Subcutaneous adipose tissue (tissue), 4 donors: Measurements from ENCODE around the gene PAM16. TPM values are rescaled to one million over a fixed set of nuclear protein-coding genes. Genes with fewer than 3 reads are reported as not detected.

Experiments
- total RNA-seq, 4 donors: library from RNA; depleted of rRNA; stranded (reverse); fragments of >200 nt; gene quantifications; one replicate each; pipeline ENCODE4 v1.1.0, GENCODE V29; 2016
- TF ChIP-seq, protein P1 (sequence below): fragments of 450-650 bp; IDR thresholded peaks from one replicate; pipeline ENCODE4 v1.5.1; 2016; ENCODE audit warnings: low read depth, mild to moderate bottlenecking, control low read depth, antibody characterized with exemption, moderate library complexity

Gene PAM16
- total RNA-seq, 4 donors from 2014 or later: 15.3 to 52.0 (median 34.5) TPM

DNA sequence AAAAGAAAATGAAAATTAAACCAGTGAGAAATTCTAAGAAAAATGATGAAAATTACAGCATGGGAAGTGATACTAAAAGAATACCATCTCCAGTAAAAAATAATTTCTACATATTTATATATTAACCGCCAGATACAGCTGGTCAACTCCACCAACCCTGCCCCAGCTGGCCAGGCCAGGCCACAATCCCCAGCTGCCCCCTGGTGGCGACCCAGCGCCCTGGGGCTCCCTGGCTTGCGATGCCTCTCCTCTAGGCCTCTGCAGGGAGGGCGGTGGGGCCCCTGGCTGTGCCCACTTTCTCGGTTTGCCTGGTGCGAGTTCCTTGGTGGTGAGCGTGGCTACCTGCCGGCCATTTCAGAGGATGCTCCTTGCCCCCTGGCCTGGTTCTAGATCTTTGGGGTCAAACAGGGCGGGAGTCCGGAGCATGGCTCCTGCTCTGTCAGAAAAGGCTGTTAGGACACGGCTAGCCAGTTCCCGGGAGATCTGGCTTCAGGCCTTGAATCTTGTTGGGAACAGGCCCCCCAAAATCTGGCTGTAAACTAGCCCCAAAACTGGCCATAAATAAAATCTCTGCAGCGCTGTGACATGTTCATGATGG is 20.7 kb downstream of the PAM16 start:
- TF ChIP-seq, protein P1, sequence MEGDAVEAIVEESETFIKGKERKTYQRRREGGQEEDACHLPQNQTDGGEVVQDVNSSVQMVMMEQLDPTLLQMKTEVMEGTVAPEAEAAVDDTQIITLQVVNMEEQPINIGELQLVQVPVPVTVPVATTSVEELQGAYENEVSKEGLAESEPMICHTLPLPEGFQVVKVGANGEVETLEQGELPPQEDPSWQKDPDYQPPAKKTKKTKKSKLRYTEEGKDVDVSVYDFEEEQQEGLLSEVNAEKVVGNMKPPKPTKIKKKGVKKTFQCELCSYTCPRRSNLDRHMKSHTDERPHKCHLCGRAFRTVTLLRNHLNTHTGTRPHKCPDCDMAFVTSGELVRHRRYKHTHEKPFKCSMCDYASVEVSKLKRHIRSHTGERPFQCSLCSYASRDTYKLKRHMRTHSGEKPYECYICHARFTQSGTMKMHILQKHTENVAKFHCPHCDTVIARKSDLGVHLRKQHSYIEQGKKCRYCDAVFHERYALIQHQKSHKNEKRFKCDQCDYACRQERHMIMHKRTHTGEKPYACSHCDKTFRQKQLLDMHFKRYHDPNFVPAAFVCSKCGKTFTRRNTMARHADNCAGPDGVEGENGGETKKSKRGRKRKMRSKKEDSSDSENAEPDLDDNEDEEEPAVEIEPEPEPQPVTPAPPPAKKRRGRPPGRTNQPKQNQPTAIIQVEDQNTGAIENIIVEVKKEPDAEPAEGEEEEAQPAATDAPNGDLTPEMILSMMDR: no peak

DNA sequence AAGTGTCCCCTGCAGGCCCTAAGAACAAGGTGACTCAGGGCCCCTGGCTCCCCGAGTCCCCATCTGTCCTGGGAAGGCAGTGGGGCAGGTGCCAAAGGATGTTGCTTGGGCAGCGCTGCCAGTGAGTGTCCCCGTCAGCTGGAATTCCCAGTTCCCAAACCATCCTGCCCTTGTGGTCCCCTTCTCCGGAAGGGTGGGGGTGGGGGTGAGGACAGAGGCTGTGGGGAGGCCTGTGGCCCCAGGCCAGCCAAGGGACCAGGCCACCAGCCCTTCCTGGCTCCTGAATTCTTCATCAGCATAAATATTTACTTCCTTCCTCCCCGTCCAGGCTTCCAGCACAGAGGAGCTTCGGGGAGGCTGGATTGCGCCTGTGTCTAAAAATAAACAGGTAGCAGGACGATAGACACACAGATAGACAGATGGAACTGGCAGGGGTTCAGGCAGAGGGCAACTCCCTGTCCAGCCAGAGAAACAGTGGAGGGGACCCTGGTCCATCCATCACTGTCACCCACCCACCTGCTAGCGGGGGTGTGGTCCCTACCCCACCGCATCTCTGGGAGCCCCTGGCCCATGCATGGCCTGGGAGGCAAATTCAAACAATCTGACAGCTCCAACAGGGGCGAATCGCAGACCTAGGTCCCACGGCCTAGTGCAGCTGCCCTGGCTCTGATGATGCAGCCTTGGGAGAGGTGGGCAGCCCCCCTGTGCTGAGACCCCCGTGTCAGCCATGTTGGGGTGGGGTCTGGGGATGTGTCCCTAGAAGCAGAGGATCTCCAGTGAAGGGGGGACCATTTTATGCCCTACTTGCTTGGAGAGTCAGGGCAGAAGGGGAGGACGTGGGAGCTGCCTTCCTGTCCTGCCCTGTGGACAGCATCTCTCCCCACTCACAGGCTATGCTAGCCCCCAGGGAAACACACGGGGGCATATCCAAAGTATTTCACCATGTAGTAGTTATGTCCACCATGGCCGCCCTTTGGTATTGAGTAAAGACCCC is 22.0 kb downstream of the PAM16 start:
- TF ChIP-seq, protein P1: no peak

DNA sequence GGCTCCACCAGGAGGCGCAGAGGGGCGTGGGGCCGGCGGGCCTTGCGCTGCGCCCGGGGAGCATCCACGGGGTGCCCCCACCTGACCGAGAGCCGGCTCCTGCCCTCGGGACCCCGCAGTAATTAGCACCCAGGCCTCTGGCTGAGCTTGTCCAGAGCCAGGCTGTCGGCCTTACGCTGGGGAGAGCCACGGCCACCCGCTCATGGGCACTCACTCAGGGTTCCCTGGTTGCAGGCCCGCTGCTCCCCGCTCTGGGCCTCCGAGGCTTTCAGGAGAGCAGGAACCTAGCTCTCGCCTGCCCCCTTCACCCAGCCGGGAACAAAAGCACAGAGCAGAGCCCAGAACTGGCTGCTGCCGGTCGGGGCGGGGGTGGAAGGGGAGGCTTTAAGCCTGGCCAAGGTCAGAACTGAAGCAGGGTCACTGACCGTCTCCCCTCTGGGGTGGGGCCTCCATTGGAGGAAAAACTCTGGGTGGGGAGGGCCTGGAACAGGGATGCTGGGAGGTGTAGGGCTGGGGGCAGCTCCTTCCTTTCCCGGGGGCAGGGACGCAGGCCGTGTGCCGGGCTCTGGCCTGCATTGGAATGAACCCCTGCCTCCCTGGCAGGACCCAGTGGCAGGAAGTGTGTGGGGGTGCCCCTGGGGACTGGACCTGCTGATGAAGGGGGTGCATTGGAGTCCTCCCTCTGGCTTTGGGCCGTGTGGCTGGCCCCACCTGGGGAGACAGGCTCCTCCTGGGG is 22.9 kb downstream of the PAM16 start:
- TF ChIP-seq, protein P1: no peak

DNA sequence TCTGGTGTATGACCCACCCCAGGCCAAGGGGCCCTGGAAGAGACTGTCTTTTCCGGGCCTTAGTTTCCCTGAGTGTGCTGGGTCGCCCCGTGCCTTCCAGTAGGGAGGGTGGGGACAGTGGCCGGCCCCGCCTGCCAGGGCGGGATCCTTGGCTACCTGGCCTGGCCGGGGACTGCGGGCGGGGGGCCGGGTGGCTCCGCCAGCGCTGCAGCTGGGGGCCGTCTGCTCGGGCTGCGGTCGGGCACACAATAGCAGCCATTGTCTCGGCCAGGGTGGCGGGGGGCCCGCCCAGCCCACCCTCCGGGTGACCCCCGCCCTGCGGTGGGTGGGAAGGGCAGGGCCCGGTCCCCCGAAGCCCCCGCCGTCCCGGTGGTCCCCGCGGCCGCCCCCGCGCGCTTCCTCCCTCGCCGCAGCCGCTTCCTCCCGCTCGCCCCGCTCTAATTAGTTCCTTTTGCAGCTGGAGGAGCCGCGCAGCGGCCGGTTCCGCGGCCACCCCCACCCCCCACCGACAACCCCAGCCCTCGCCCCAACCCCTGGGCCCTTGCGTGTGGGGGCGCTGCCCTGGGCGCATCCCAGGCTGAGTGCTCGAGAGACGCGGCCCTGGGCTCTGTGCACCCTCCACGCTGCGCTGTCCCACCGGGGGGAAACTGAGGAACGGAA is 23.6 kb downstream of the PAM16 start:
- TF ChIP-seq, protein P1: no peak

DNA sequence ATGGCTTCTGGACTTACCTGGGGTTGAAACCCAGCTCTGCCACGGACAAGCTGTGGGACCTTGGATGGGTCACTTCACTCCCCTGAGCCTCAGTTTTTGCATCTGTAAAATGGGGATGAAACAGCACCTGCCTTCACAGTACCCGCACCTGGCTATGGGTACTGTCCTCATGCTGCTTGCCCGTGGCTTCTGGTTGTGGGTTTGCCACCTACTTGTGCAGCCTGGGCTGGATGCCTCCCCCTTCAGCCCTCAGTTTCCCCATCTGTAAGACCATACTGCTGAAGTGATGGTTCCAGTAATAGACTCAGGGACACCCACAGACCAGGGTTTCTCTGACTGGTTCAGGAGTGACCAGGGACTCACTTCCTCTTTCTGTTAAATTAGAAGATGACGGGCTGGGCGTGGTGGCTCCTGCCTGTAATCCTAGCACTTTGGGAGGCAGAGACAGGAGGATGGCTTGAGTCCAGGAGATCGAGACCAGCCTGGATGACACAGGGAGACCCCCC is 25.8 kb downstream of the PAM16 start:
- TF ChIP-seq, protein P1: no peak

DNA sequence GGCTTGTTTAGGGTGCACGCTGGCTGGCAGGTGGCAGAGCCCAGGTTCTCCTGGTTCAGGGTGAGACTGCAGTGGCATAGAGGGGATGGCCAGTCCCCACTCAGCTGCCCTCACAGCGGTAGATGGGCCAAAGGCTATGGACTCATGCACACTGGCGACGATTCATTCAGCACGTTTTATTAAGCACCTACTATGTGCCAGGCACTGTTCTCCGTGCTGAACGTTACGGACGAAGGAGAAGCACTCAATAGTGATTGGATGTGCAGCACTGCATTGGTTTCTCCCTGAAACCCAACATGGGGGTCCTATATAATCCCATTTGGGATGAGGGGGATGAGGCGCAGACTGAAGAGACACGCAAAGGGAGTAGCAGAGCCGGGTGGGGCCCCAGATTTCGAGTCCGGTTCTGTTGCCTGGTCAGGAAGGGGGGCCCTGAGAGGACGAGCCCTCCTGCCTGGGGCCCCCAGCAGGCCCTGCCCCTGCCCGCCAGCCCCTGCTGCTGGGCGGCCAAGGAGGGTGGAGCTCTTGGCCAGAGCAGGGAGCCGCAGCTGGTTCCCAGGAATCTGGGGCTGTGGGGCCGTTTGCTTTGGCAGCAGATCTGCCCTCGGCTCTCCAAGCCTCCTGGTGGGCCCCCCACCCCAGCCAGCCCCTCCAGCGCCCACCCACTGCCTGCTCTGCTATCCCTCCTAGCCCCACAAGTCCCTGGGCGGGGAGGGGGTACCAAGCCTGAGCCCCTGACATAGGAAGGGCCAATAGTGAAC is 26.4 kb downstream of the PAM16 start:
- TF ChIP-seq, protein P1: no peak
